ENCODE measurements around the gene NKAIN2. TPM values are rescaled to one million over a fixed set of nuclear protein-coding genes. Genes with fewer than 3 reads are reported as not detected.
A peak's percentile ranks its signal among the peaks of the same experiment; 100 is the strongest.

Gene NKAIN2
- total RNA-seq, 1 experiment from 2014 or later: not detected

GRCh38 chr6:124797224-124797623, 993.6 kb downstream of the NKAIN2 start:
- no peak for DNase-seq (ENCODE audit: low read depth)

DNA sequence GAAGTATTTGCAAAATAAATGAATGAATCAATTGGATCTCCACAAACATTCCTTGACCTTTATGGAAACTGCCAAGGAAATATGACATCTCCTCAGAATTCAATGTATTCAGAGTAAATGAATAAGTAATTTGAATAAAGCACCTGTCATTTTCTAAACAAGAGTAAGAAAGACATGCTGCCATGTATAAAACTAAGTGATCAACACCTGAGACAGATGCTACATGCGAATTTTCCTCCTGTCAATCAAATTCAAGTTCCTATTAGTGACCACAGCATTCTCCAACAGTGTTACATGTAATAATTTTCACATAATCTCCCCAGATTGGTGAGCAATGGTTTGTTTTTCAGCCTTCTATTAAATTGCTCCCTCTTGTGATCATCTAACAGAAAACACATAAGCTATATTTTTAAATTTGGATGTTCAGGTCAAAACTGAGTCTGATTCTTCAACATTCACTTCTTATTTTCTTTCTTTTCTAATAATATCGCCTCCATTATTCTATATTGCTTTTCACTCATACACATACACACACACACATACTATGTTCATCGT, 995.4 kb downstream of the NKAIN2 start:
- no peak for DNase-seq (ENCODE audit: low read depth)

DNA sequence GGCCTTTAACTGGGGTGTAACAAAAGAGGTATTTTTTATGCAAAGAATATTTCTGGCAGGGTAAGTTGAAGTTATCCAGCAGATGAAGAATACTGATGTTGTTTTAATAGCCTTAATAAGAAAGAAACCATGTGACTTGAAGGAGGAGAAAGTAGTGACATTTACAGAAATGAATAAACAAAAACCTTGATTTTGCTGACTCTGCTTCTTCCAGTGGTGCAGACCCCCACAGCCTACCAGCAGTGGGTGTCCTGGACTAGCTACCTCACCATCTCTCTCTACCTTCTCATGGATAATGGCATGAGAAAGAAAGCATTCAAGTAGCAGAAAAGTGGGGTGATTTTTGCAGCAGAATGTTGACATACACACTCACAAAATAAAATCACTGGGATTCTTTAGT, 996.0 kb downstream of the NKAIN2 start:
- DNase-seq (ENCODE audit: low read depth): no peak

- DNase-seq (ENCODE audit: low read depth): no peak
These were observed 996.6 kb downstream of the NKAIN2 start for GRCh38 chr6:124800222-124800621.

DNA sequence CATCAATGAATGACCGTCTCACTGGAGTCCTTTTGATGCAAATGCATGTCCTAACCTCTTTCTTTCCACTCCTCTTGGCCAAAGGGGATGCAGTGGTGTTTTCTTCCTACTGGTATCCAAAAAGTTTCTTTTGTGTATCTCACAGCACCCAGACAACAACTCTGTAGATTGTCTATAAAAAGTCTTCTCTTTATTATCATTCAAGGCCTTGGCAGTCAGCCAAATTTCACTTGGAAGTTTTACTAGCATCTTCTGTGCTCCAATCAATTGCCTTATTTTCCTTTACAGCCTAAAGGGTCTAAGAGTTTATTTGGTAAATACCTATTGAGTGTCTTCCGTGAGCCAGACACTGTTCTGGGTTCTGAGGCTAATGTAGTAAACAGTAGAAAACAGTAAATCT, 1008.4 kb downstream of the NKAIN2 start:
- DNase-seq (ENCODE audit: low read depth): no peak

DNA sequence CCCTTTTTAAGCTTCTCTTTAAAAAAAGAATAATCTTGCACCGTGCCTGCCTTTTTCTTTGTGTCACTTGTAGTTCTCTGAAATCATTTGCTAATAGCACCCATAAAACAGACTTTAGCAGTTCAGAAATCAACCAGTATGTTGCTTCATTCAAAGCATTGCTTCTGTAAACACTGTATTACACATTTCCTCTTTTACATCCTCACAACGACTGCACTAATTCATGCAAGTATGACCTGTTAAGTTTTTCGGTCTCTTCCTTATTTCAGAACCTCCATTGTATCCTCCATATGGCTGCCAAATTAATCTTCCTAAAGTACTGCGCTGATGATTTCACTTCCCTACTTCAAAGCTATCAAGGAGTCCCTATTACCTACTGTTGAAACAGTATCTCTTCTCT, 1015.7 kb downstream of the NKAIN2 start:
- DNase-seq (ENCODE audit: low read depth): peak; percentile 15

- DNase-seq (ENCODE audit: low read depth): no peak
These were observed 1018.5 kb downstream of the NKAIN2 start for GRCh38 chr6:124822204-124822613.

DNA sequence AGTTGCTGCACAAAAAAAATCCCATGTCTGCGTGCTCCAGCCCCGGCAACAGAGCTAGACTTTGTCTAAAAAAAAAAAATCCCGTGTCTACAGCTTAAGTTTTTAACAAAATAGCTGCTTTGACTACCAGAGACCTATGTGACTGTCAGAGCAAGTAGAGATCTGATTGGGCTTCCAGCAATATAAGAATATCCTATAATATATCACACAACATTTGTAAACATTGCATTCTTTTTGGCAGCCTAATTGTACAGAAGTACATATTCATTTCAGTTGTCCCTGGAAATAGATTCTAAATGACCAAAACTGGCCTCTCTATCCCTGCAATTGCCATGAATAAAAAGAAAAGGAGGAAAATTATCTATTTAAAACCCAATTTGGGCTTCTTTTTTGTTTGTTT, 1019.1 kb downstream of the NKAIN2 start:
- DNase-seq (ENCODE audit: low read depth): no peak

DNA sequence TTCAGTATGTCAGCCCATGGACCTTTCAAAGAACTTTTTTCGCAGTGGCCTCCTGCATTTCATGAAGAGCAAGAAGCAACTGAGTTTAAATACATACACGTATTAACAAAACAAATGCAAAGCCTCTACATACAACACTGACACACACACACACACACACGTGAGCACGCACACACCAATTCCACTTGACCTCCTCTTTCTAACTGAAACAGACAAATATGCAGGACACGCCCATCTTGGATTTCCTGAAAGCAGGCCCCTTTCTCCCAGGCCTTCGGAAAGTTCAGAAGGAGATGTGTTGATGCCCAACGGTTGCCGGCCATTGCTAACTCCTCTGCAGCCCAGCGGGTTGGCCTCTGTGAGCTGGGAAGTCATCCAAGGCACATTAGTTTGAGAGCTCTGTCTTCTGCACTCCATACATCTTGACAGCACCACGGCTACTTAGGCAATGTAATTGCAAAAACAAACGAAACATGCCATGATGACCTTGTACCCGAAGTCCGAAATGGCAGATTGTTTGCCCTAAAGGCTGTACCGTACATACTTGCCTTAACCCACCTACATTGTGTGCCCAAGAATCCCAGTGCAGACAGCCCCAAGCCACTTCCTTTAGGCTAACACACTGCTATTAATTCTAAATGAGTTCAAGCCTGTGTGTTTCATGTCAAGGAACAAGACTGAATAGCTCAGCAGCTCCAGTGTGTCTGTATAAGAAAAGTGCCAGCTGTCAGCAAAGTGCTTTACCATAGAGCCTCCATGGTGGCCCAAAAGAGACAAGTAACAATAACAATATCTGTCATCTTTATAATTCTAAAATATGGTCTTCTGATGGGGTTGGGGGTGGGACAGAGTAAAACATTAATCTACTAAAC, 1019.8 kb downstream of the NKAIN2 start:
- no peak for DNase-seq (ENCODE audit: low read depth)

DNA sequence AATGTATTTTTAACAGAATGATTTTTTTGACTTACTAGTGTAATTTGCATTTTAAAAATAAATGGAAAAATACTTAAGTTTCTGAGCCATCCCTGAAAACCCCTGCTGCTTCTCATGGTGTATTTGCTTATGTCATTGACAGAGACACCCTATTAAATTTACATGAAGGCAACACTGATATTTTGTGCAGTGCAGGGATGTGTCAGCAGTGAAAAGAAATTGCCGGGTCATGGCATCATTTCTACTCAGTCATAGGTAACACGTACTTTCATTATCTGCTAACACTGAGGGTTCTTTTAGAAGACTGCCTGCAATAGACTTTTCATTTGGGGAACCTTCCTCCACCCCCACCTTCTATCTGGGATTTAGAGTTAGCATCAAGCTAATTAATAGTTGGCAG, 1021.9 kb downstream of the NKAIN2 start:
- DNase-seq (ENCODE audit: low read depth): no peak

GRCh38 chr6:124829822-124830221, 1026.2 kb downstream of the NKAIN2 start:
- no peak for DNase-seq (ENCODE audit: low read depth)

- no peak for DNase-seq (ENCODE audit: low read depth)
These were observed 1026.8 kb downstream of the NKAIN2 start for GRCh38 chr6:124830506-124830905.

GRCh38 chr6:124854338-124854922, 1050.8 kb downstream of the NKAIN2 start:
- no peak for DNase-seq (ENCODE audit: low read depth)

DNA sequence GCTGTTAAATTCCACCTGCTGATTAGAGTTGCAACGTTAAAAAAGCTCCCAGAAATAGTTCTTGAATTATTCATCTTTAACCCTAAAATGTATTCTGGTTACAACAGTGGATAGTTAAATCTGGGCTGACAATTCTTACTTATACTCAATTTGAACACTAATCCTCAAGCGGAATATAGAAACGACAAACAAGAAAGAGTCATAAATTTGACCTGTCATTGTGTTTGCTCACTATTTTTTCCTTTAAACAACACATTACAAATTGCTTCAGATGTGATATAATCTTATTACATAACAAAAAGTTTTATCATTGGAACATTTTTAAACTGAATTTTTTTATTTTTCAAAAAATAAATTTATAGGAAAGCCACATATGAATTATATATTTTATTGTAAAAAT, 1054.1 kb downstream of the NKAIN2 start:
- no peak for DNase-seq (ENCODE audit: low read depth)

- no peak for DNase-seq (ENCODE audit: low read depth)
These were observed 1054.9 kb downstream of the NKAIN2 start for GRCh38 chr6:124858564-124858963.

- DNase-seq (ENCODE audit: low read depth): no peak
These were observed 1055.7 kb downstream of the NKAIN2 start for GRCh38 chr6:124859366-124859765.

GRCh38 chr6:124866040-124866439, 1062.4 kb downstream of the NKAIN2 start:
- no peak for DNase-seq (ENCODE audit: low read depth)

GRCh38 chr6:124867121-124867520, 1063.5 kb downstream of the NKAIN2 start:
- DNase-seq (ENCODE audit: low read depth): no peak

GRCh38 chr6:124868481-124868880, 1064.8 kb downstream of the NKAIN2 start:
- no peak for DNase-seq (ENCODE audit: low read depth)

DNA sequence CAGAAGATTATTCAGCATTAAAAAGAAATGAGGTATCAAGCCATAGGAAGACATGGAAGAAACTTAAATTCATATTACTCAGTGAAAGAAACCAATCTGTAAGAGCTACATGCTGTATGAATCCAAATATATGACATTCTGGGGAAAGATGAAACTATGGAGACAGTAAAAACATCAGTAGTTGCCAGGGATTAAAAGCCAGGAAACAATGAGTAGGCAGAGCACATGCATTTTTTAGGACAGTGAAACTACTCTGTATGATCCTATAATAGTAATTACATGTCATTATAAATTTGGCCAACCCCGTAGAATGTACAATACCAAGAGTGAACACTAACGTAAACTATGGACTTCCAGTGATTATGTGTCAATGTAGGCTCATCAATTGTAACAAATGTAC, 1065.8 kb downstream of the NKAIN2 start:
- no peak for DNase-seq (ENCODE audit: low read depth)

- peak; percentile 14 for DNase-seq (ENCODE audit: low read depth)
These were observed 1067.2 kb downstream of the NKAIN2 start for GRCh38 chr6:124870611-124871459.

Data from HT1080 (cell line).